Activated T-cell treated with anti-CD3 and anti-CD28 coated beads for 24 hours (primary cell): ENCODE results near the gene COL18A1.
A peak's percentile ranks its signal among the peaks of the same experiment; 100 is the strongest.
"Not testable (repeated sequence)": the region's sequence is repeated elsewhere in the genome, so short reads cannot be mapped to it uniquely, and the experiment has no call there.

ENCODE experiments used
- DNase-seq: peaks from one replicate; pipeline ENCODE4 v3.0.0-alpha.2; 2020; ENCODE audit warnings: low read depth

COL18A1 gene

GRCh38 chr21:45427331-45428271, 22.6 kb downstream of the COL18A1 start:
- no peak for DNase-seq

- DNase-seq = no peak
These were observed 23.6 kb downstream of the COL18A1 start for GRCh38 chr21:45428534-45428933.

GRCh38 chr21:45429221-45430175, 24.5 kb downstream of the COL18A1 start:
- DNase-seq = no peak

- no peak for DNase-seq
These were observed 25.8 kb downstream of the COL18A1 start for GRCh38 chr21:45430521-45431501.

DNA sequence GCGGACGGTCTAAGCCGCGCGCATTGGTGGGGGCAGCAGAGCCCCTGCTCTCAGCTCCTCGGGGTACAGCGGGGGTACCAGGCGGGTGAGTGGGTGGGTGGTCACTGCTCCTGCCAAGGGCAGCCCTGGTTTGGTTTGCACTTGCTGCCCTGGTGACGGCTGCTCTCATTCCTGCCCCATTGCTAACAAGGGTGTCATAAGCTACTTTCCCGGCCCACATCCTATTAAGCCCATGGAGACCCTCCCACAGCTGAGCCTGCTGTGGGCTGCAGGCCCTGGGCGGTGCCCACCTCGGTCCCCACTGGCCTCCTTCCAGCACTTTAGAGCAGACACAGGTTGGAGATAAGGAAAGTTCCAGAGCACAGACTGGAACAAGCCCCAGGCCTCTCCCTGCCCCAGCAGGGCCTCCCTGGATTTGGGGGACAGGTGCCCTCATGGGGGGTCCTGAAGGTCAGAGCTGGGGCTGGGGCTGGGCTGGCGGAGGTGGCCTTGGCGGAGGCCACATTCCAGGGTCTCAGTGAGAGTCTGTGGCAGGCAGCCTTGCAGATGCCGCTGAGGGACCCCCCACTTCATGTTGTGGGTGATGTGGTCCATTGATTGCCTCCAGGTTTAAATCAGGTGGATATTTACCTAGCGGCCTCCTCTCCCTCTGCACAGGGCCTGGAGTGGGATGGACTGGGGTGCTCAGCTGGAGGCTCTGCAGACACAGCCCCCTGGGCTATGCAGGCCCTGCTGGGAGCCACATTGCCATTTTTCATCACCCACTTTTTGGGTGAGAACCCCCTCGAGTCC, 27.0 kb downstream of the COL18A1 start:
- DNase-seq = no peak

GRCh38 chr21:45432575-45433255, 27.8 kb downstream of the COL18A1 start:
- no peak for DNase-seq

DNA sequence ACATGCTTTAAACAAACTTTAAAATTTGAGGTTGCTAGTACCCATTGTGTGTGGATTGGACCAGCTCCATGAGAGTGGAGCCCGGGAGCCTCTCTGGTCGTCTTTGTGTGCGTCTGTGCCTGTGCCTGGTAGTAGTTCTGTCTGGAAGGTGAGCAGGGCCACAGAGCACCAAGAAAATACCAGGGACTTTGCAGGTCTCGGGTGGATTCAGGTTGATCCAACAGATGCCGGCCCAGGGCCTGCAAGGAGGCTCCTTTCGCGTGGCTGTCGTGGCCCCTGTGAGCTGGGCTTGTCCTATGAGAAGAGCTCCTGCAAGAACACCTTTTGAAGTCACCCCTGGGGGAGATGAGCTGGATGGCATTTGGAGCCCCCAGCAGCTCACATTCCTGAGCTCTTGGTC, 28.3 kb downstream of the COL18A1 start:
- no peak for DNase-seq

GRCh38 chr21:45433911-45434644, 29.1 kb downstream of the COL18A1 start:
- DNase-seq = no peak

- no peak for DNase-seq
These were observed 29.8 kb downstream of the COL18A1 start for GRCh38 chr21:45434645-45435217.

DNA sequence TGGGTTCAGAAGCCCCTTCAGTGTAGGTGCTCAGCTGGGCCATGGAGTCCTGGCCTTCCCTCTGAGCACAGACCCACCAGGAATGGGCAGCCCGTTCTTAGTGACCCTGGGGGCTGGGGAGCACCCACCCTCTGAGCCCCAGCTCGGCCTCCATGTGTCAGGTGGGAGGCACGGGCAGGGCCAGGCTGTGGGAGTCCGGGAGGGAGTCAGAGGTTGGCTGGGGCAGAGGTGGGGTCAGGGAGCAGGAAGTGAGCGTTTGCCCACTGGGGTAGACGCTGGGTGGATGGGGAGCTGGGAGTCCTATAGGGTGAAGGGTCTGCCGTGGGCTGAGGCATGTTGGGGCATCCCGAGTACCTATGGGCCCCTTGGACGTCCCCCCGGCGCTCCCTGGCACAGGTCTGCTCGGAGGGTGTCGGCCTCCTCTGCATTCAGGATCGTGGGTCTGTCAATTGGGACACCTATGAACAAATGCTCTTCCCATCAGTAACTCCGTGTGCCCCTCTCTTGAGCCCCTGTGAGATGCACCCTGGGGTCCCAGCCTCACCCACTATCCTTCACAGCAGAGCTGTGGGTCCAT, 30.5 kb downstream of the COL18A1 start:
- no peak for DNase-seq

DNA sequence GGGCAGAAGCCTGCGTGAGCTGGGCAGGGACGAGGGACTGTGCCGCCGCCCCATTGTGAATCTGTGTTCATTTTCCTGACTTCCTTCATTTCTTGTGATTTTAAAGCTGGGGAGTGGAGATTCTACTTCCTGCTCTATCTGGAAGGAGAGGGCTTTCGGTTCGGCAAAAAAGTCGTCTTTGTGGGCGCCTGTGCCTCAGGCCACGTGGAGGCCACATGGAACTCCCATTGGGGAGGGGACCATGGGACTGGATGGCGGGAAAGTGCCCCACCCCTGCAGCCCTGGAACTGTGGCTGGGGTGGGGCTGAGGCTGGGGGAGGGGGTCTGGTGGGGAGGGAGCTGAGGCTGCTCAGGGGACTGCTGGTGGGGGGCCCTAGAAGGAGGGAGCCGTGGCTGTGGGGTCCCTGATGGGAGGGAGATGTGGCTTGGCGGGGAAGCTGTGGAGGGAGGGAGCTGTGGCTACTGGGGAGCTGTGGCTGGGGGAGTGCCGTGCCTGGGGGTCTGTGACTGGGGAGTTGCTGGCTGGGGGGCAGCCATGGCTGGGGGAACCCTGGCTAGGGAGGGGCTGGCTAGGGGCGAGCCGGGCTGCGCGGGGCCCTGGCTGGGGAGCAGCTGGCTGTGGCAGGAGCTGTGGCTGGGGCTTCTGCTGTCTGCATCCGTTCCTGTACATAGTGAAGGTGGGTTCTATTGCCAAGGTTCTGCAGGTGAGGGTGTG, 31.5 kb downstream of the COL18A1 start:
- DNase-seq = no peak

DNA sequence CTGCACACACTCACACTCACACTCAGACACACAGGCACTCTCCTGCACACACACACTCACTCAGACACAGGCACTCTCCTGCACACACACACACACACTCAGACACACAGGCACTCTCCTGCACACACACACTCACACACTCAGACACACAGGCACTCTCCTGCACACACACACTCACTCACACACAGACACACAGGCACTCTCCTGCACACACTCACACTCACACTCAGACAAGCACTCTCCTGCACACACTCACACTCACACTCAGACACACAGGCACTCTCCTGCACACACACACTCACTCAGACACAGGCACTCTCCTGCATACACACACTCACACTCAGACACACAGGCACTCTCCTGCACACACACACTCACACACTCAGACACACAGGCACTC, 32.9 kb downstream of the COL18A1 start:
- not testable (repeated sequence) for DNase-seq

DNA sequence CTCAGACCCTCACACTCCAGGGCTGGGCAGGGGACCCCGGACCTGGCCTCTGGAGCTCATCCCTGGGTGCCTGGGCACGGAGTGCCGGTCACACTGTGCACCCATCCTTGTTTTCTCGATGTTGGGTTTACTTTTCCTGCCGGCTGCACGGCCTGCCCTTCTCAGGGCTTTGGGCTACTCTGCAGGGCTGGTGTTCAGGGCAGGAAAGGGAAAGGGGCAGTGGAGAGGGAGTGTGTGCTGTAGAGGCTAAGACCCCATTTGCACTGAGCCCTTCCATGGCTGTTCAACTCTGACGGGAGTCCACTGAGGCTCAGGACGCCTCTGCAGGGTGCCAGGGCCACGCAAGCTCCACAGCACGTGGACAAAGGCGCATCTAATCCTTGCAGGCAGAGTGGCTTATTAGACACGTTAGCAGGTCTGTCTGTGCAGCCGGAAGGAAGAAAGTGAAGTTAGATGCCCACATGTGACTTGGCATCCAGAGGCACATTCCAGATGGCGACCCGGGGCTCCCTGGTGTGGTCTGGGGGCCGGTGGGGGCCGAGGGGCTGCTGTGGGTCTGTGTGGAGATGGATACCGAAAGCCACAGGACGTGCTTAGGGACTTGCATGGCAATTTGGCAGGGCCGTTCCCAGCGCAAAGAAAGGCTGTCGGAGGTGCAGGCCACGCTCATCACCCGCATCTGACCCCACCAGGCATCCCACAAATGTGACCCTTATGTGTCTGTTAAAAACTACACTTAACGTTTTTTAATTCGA, 33.6 kb downstream of the COL18A1 start:
- DNase-seq = no peak

DNA sequence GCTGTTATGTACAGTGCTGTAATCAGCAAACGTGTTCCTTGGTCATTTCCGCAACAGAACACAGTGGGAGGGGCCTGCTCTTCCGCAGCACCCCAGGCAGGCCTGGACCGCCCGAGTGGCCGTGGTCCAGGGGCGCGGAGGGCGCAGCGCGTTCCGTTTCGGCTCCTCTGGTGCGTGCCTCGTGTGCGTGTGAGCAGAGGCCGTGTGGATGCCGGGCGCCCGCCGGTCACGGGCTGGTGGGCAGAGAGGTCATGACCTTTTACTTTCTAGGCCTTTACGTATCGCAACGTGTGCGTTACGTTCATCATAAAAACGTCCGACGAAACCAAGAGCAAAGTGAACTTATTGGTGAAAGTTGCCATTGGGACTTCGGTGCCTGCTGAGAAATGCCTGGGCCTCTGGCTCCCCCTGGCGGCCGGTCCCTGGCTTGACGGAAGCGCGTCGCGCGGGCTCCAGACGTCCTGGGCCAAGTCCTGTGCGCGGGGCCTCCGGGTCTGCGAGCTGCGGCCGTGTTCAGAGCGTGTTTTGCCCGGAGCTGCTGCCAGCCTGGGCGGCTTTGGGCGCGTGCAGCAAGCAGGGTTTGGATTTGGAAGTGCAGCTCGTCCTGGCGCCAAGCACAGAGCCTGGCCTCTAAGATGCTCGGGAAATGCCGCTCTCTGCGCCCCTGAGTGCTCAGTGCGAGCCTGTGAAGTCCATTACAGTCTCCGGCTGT, 34.4 kb downstream of the COL18A1 start:
- DNase-seq = peak; percentile 79

GRCh38 chr21:45439901-45440461, 35.0 kb downstream of the COL18A1 start:
- no peak for DNase-seq

DNA sequence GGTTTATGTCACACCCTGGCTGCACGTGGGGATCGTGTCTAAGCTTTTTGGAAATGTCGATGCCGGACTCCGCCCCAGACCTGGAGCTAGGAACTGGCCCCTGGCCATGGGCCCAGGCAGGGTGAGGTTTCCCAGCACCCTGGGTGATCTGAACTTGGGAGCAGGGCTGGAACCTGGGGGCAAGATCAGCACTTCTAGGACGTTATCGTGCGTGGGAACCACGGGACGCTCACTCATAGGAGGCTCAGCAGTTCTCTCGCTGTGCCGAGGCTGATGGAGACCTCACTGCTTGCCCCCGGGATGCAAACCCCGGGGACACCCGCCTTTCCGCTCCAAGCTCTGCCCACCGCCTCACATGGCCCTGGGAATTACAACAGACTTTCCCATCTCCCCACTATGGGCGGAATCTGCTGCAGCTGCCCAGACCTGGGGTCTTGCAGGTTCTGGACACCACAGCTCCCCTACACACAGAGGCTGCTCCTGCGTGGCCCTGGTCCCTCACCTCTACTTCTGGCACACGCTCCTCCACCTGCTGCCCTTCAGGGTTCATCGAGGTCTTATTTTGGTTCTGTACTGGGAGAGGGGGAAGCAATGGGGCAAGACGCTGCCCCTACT, 35.9 kb downstream of the COL18A1 start:
- DNase-seq = no peak
